NT2/D1 (cell line): ENCODE data around the gene ERC2.

Experiments used
- SUZ12 ChIP-seq: IDR thresholded peaks from 2 replicates; pipeline ENCODE4 v1.6.1; 2011; ENCODE audit not compliant: insufficient read length, insufficient read depth; ENCODE audit errors: extremely low read depth
- YY1 ChIP-seq: IDR thresholded peaks from 2 replicates; pipeline ENCODE4 v1.6.1; 2011; ENCODE audit not compliant: insufficient read length, insufficient read depth
- ZNF274 ChIP-seq: IDR thresholded peaks from 2 replicates; pipeline ENCODE4 v1.6.1; 2011; ENCODE audit warnings: mild to moderate bottlenecking, low read depth, low read length

- TF ChIP-seq ZNF274 (no peak), SUZ12 (no peak), YY1 (no peak)
These were observed 557.0 kb downstream of the ERC2 start for GRCh38 chr3:55911266-55911665.
